Fibroblast of the aortic adventitia (primary cell): Measurements from ENCODE around the gene EEFSEC. TPM values are rescaled to one million over a fixed set of nuclear protein-coding genes. Genes with fewer than 3 reads are reported as not detected.

Experiments used
- DNase-seq: peaks from one replicate; pipeline ENCODE4 v3.0.0-alpha.2; 2010; ENCODE audit warnings: low read depth
- H3K4me3 ChIP-seq: 2 replicates; pipeline ENCODE4 v1.5.1; 2011; ENCODE audit warnings: low read depth, mild to moderate bottlenecking, control low read depth, low read length, moderate library complexity
- CTCF ChIP-seq: IDR thresholded peaks from 2 replicates; pipeline ENCODE4 v1.5.1; 2011; ENCODE audit warnings: mild to moderate bottlenecking, low read length, control low read depth, inconsistent platforms; ENCODE audit not compliant: insufficient read depth
- total RNA-seq: library from RNA; depleted of rRNA; stranded (reverse); fragments of >200 nt; gene quantifications from 2 replicates; pipeline ENCODE4 v1.2.3, GENCODE V29; 2012; ENCODE audit warnings: low replicate concordance

The EEFSEC gene
- total RNA-seq, 1 donor = 8.1 TPM

GRCh38 chr3:128438488-128439072 is 285.3 kb downstream of the EEFSEC start:
- peak; percentile 35 for TF ChIP-seq CTCF
- DNase-seq = no peak
- no peak overlapping the region for H3K4me3 ChIP-seq

GRCh38 chr3:128439226-128439625 is 285.9 kb downstream of the EEFSEC start:
- no peak overlapping the region for H3K4me3 ChIP-seq
- TF ChIP-seq CTCF = no peak
- DNase-seq = peak; percentile 33

GRCh38 chr3:128442070-128442469 is 288.8 kb downstream of the EEFSEC start:
- no peak for DNase-seq
- H3K4me3 ChIP-seq = no peak overlapping the region
- TF ChIP-seq CTCF = no peak

GRCh38 chr3:128442949-128443348 is 289.7 kb downstream of the EEFSEC start:
- no peak overlapping the region for H3K4me3 ChIP-seq
- DNase-seq = no peak
- no peak for TF ChIP-seq CTCF

GRCh38 chr3:128443771-128444170 is 290.5 kb downstream of the EEFSEC start:
- H3K4me3 ChIP-seq = no peak overlapping the region
- TF ChIP-seq CTCF = no peak
- no peak for DNase-seq

GRCh38 chr3:128445357-128445756 is 292.1 kb downstream of the EEFSEC start:
- no peak for DNase-seq
- no peak for TF ChIP-seq CTCF
- H3K4me3 ChIP-seq = no peak overlapping the region

GRCh38 chr3:128446821-128447220 is 293.5 kb downstream of the EEFSEC start:
- no peak overlapping the region for H3K4me3 ChIP-seq
- DNase-seq = no peak
- TF ChIP-seq CTCF = no peak
